GOT3 (cell line): Measurements from ENCODE around the gene AATK.

Source experiments
- DNase-seq: peaks from one replicate; lab custom pipeline; 2025; ENCODE audit warnings: mixed read lengths; lab: John Stamatoyannopoulos, UW

AATK gene

GRCh38 chr17:81127526-81128177 lies 38.4 kb downstream of the AATK start:
- DNase-seq: no peak

DNA sequence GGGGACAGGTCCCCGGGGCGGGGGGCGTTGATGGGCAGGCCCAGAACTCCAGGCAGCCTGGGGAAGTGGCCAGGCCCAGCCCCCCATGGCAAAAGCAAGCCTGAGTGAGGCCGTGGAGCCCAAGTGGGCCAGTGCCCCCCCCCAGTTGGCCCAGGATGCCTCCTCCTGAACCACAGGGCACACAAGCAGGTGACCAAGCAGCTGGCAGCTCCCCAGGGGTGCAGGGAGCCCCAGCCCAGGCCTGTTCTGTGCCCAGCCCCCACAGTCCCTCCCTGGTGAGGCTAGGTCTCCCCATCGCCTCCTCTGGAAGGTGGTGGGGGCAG lies 38.9 kb downstream of the AATK start:
- DNase-seq: no peak

DNA sequence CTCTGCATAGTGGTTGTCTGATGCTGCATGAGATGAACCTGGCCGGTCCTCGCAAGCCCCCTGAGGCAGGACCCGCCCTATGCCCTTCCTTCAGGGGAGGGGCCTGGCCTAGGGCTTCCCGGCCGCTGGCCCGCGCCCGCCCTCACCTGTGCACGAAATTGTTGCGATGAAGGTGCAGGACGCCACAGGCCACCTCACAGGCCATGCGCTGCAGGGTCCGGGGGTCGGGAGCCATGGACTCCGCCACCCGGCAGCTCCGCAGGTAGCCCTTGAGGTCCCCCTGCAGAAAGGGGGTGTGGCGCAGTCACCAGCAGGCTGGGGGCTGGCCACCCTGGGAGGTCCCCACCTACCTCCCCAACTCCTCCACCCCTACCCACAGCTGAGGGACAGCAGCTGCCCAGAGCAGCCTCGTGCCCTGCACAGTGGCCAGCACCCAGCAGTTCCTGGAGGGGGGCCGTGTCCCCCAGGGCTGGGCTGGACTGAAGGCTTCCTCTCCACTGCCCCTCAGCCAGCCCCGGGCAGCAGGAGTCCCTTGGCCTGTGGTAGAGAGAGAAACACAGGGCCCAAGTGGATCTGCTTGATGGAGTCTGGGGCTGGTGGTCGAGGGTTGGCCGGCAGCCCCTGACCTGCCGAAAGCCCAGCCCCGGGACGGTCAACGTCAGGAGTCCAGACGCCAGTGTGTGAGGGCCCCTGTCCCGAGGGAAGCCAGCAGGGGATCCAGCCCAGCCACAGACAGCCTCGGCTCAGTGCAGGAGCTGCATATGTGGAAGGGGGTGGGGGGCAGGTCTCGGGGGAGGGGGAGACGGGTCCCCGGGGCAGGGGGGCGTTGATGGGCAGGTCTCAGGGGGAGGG lies 39.5 kb downstream of the AATK start:
- no peak for DNase-seq

DNA sequence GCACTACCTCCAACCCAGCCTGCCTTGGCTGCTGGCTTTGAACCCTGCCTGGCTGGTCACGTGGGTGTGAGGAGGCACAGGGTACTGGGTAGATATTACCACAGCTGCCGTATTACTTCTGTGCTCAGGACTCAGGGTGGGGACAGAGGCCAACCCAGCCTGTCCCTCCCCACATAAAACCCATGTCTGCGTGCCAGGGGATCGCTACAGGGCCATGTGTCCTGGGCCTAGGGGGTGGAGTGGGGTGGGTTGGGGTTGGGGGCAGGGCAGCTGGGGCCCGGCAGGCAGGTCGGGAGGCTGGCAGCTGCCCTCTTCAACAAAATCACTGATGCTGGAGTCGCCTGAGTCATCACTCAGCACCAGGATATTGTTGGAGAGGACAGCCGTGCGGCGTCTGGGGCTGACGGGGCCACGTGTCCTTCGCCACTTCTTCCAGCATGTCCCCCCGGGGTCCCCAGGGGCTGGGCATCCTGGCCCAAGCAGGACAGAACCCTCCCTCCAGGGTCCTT lies 40.4 kb downstream of the AATK start:
- DNase-seq: no peak

- no peak for DNase-seq
Observed at GRCh38 chr17:81124377-81124776, 41.6 kb downstream of the AATK start.

GRCh38 chr17:81123052-81124048 lies 42.7 kb downstream of the AATK start:
- no peak for DNase-seq

DNA sequence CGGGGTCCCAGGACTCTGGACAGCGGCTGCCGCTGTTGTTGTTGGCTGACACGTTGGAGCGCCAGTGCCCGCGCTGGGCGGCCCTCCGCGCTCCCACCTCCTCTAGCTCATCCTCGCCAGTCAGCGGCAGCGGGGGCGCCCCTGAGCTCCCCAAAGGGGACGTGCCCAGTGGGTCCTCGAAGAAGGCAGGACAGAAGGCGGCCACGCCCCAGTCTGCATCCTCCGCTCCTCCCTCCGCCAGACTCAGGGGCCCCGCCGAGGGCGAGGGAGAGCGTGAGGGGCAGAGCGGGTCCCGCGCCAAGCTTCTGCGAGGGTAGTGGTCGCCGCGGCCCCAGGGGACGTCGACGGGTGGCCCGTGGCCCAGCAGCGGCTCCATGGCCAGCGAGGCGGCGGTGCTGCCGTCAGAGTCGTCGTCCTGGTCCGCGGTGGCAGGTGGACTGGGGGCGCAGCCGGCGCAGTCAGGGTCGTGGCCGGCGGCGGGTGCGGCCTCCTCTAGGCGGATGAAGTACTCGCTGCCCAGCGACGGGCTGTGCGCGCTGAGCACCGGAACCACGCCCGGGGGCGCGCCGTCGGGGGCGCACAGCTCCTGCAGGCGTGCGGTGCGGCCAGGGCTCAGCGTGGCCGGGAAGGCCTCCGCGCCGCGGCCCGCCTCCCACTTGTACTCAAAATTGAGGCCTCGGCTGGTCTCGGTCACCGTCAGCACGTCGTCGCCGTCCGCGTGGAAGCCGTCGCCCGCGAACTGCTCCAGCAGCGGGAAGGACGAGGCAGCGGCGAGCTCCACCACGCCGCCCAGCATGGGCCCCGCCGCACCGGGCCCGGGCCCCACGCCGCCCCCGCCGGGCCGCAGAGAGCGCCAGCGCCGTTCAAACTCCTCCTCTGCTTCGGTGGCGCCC lies 43.9 kb downstream of the AATK start:
- no peak for DNase-seq

DNA sequence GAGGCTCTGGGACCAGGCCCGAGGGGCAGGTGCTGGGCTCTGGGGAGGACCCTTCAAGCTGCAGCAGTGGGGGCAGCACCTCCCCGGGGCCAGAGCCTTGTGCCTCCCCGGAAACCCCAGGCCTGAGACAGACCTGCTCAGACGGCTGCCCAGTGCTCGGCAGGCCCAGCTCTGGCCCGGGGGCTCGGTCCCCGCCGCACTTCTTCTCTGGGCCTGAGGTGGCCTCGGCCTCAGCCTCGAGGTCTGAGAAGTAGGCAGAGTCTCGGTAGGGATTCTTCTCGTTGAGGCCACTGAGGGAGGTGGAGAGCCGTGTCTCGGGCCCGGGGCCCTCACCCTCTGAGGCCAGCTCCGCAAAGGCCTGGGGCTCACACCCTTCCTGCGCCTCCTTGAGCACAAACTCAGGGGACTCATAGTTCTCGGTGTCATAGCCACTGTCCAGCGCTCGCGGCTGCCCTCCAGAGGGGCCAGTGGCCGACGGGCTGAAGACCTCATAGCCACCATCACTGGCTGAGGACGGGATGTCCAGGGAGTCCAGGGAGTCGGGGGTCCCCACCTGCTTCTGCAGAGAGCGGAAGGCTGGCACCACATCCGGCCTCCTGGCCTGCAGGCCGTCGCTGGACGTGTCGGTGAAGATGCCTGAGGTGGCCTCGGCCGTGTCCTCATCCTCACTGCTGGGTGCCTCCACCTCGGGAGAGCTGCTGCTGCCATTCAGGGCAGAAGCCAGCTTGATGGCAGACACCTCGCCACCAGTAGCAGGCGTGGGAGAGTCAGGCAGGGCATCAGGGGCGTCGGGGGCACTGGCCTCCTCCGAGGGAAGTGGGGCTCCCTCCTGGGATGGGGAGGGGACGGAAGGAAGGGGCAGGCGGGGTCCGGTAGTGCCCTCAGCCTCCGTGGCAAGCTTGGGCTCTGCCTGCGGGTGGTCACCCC lies 45.1 kb downstream of the AATK start:
- no peak for DNase-seq

- no peak for DNase-seq
Observed at GRCh38 chr17:81120149-81120484, 45.9 kb downstream of the AATK start.

DNA sequence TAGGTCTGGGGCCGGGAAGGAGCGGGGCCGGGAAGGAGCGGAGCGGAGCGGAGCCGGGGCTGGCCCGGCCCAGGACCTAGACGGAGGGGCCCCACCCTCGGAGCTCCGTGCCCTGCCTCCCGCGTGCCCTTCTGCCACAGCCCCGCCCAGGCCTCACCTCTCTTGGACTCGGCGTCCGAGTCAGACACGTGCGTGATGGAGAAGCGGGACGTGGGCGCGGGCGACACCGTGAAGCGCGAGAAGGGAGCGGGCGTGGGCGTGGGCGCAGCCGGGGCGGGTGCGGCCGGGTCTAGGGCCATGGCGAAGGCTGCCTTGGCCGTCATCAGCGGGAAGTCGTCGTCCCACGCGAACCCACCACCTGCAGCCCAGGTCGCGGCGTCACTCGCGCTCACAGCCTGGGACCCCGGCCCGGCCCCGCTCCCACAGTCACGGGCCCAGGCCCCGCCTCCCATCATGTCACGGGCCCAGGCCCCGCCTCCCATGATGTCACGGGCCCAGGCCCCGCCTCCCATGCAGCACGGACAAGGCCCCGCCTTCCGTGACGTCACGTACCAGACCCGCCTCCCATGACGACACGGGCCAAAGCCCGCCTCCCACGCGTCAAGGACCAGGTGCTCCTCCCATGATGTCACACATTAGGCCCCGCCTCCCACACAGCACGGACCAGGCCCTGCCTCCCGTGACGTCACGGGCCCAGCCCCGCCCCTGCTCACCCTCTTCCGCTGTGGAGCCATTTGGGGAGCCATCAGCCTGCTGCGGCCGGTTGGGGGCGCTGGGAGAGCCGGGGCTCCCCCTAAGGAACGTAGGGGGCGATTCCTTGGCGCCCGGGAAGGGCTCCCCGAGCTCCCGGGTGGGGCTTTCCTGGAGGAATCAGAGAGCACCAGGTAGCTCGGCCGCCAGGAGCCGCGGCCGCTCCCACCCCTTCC lies 46.5 kb downstream of the AATK start:
- peak; percentile 57 for DNase-seq

DNA sequence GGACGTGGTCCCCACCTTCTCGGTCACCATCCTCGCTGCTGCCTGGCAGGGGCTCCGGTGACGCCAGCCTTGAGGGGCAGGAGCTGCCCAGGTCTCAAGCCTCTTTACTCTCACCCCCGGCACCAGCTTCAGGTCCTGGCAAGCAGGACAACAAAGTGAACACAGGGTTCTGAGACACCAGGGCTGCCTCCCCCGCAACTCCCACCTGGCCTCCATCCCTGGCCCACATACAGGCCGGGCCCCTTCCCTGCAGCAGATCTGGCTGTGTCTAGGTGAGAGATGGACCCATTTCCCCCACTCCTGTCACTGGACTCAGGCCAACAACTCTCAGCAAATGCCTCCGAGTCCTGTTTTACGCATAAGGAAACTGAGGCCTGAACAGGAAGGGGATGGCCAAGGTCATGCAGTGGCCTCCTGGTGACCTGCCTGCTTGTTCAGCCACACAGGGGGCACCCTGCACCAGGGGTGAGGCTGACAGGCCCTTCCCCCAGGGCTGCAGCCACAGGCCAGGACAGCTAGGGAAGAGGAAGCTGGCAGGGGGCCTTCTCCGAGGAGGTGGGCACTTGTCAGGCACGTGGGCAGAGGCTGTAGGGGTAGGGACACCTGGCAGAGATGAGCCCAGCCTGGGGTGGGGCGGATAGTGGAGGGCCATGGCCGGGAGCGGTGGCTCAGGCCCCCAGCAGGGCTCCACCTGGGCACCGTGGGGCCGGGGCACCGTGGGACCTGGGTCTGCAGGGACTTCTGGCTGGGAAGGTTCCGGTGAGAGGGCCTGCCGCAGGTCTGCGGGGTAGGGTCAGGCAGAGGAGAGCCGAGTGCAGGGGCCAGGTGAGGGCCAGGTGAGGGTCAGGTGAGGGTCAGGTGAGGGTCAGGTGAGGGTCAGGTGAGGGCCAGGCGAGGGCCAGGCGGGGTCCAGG lies 47.5 kb downstream of the AATK start:
- DNase-seq: no peak

GRCh38 chr17:81117672-81118198 lies 48.3 kb downstream of the AATK start:
- DNase-seq: no peak

DNA sequence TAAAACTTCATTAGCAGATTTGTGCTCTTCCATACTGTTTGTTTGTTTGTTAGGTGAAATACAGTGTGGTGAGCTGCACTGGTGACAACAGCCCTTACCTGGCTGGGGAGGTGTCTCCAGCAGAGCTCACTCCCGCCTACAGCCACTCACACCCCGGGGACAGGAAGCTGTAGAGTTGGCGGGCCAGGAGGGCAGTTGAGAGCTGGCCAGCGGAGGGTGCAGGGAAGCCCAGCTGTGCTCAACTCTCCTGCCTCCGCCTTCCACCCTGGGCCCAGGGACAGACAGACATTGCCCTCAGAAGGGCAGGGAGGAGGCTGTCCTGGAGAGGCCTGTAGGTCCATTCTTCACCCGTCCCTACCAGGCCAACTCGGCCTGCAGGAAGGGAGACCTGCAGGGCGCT lies 49.3 kb downstream of the AATK start:
- DNase-seq: no peak

DNA sequence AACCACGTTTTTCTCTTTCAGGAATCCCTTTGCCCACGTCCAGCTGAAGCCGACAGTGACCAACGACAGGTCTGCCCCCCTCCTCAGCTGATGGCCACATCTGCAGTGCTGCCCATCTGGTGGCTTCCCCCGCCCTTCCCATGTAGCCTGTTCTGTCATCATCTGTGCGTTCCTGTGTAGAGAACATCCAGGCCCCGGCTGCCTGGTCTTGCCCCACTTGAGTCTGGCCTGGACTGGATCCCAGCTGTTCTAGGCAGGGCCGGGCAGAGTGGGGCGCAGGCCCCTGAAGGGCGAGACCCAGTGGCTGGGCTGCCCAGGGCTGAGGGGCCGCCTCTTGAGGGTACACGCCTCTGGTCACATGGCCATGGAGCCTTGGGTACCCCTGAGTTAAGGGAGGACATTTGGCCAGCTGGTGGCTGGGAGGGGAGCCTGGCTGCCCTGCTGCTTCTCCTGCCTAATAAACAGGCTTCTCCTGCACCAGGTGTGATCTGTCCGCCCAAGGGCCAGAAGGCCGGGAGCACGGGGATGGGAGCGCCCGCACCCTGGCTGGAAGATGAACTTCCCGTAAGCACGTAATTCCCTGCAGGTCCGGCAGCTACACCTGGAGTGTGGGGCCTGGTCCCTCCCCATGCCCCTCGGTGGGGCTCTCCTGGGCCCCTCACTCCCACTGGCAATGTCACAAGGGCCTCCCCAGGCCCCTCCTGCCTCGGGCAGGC lies 50.1 kb downstream of the AATK start:
- DNase-seq: no peak

GRCh38 chr17:81115219-81115618 lies 50.8 kb downstream of the AATK start:
- no peak for DNase-seq

GRCh38 chr17:81114351-81115093 lies 51.5 kb downstream of the AATK start:
- DNase-seq: no peak
